ENCODE data around the gene ARSG. TPM values are rescaled to one million over a fixed set of nuclear protein-coding genes. Genes with fewer than 3 reads are reported as not detected.

Gene ARSG
- total and polyA plus RNA-seq, 2 of the 13 experiments (the other 11 are each of a cell fraction or from before 2014, with no cell fraction given): 3.7 to 15.2 TPM

GRCh38 chr17:68458260-68459036, 167.2 kb downstream of the ARSG start (continued):
- TF ChIP-seq ZNF280D (CRISPR knock-in tag; IDR thresholded peaks at IDR 0.05) (0 out of 2 replicates have a peak, but pooled peaks have one; percentile 41), SSRP1 (CRISPR knock-in tag; IDR thresholded peaks at IDR 0.05) (0 out of 2 replicates have a peak, but pooled peaks have one; percentile 80), ZBTB40 (IDR thresholded peaks at IDR 0.05) (peak; percentile 92), ZBTB40 (CRISPR knock-in tag; IDR thresholded peaks at IDR 0.05) (no peak), ZGPAT (CRISPR knock-in tag; IDR thresholded peaks at IDR 0.05) (0 out of 2 replicates have a peak, but pooled peaks have one; percentile 0), HNRNPLL (IDR thresholded peaks at IDR 0.05; ENCODE audit: low read depth, low read length, poor library complexity, severe bottlenecking) (no peak)
